ENCODE results near the gene SIRT6. TPM values are rescaled to one million over a fixed set of nuclear protein-coding genes. Genes with fewer than 3 reads are reported as not detected.
"Not testable (repeated sequence)": the region's sequence is repeated elsewhere in the genome, so short reads cannot be mapped to it uniquely, and the experiment has no call there.

SIRT6 gene
- total and polyA plus RNA-seq, 5 donors = 11.2 to 16.6 (median 13.9) TPM

- H3K9me3 ChIP-seq (ENCODE audit: control insufficient read depth, low read length); ATAC-seq; H3K4me1 ChIP-seq (ENCODE audit: control insufficient read depth, insufficient read depth, low read length); DNase-seq; H3K27me3 ChIP-seq (ENCODE audit: control insufficient read depth, insufficient read depth); H3K27ac ChIP-seq (ENCODE audit: low read length); H3K4me3 ChIP-seq (ENCODE audit: low read length); intact Hi-C loops (cut with DNase I): not testable (repeated sequence)
- 84% methylated on average over 1 of the region's 1 CpG for WGBS
These were observed 36.2 kb upstream of the SIRT6 start for GRCh38 chr19:4218523-4218922.

- H3K4me1 ChIP-seq (ENCODE audit: control insufficient read depth, insufficient read depth, low read length) = no peaks in the 10 kb centered on the region
- no peak overlapping the region for H3K4me3 ChIP-seq (ENCODE audit: low read length)
- intact Hi-C loops (cut with DNase I) = no loop called here
- H3K27me3 ChIP-seq (ENCODE audit: control insufficient read depth, insufficient read depth) = no peaks in the 10 kb centered on the region
- no peak overlapping the region for H3K27ac ChIP-seq (ENCODE audit: low read length)
- ATAC-seq = peak in 1 of 2 donors; percentile 20
- no peaks in the 10 kb centered on the region for H3K9me3 ChIP-seq (ENCODE audit: control insufficient read depth, low read length)
- DNase-seq = peak in 1 of 3 donors; percentile 46
- 95% methylated on average over 81 of the region's 81 CpGs for WGBS
These were observed 35.3 kb upstream of the SIRT6 start for GRCh38 chr19:4217429-4218264.

- DNase-seq = peak in 1 of 3 donors; percentile 8
- no peaks in the 10 kb centered on the region for H3K27me3 ChIP-seq (ENCODE audit: control insufficient read depth, insufficient read depth)
- no peaks in the 10 kb centered on the region for H3K4me1 ChIP-seq (ENCODE audit: control insufficient read depth, insufficient read depth, low read length)
- no peaks in the 10 kb centered on the region for H3K9me3 ChIP-seq (ENCODE audit: control insufficient read depth, low read length)
- no peak overlapping the region for H3K4me3 ChIP-seq (ENCODE audit: low read length)
- ATAC-seq = no peak
- WGBS = 81% methylated on average over 6 of the region's 6 CpGs
- intact Hi-C loops (cut with DNase I) = no loop called here
- H3K27ac ChIP-seq (ENCODE audit: low read length) = no peak overlapping the region
These were observed 34.5 kb upstream of the SIRT6 start for GRCh38 chr19:4216846-4217245.

- Histone ChIP-seq H3K9me3 (ENCODE audit: control insufficient read depth, low read length) (no peaks in the 10 kb centered on the region), H3K4me3 (ENCODE audit: low read length) (no peak overlapping the region), H3K4me1 (ENCODE audit: control insufficient read depth, insufficient read depth, low read length) (no peaks in the 10 kb centered on the region), H3K27me3 (ENCODE audit: control insufficient read depth, insufficient read depth) (no peaks in the 10 kb centered on the region), H3K27ac (ENCODE audit: low read length) (no peak overlapping the region)
- 62% methylated on average over 10 of the region's 10 CpGs for WGBS
- ATAC-seq = no peak
- intact Hi-C loops (cut with DNase I) = no loop called here
- DNase-seq = peak in 1 of 3 donors; percentile 8
These were observed 33.4 kb upstream of the SIRT6 start for GRCh38 chr19:4215807-4216206.

- intact Hi-C loops (cut with DNase I) = no loop called here
- no peak for DNase-seq
These were observed 30.8 kb upstream of the SIRT6 start for GRCh38 chr19:4213116-4213515.

GRCh38 chr19:4210166-4210731, 27.9 kb upstream of the SIRT6 start:
- intact Hi-C loops (cut with DNase I) = no loop called here
- no peaks in the 10 kb centered on the region for H3K9me3 ChIP-seq (ENCODE audit: control insufficient read depth, low read length)
- H3K4me3 ChIP-seq (ENCODE audit: low read length) = no peak overlapping the region
- no peaks in the 10 kb centered on the region for H3K4me1 ChIP-seq (ENCODE audit: control insufficient read depth, insufficient read depth, low read length)
- ATAC-seq = peak in 1 of 2 donors; percentile 38
- peak in 1 of 3 donors; percentile 46 for DNase-seq
- WGBS = 77% methylated on average over 15 of the region's 15 CpGs
- no peak overlapping the region for H3K27ac ChIP-seq (ENCODE audit: low read length)
- no peaks in the 10 kb centered on the region for H3K27me3 ChIP-seq (ENCODE audit: control insufficient read depth, insufficient read depth)

More at GRCh38 chr19:4213116-4213515, 30.8 kb upstream of the SIRT6 start:
- Histone ChIP-seq H3K4me3 (ENCODE audit: low read length) (no peak overlapping the region), H3K27me3 (ENCODE audit: control insufficient read depth, insufficient read depth) (no peaks in the 10 kb centered on the region), H3K4me1 (ENCODE audit: control insufficient read depth, insufficient read depth, low read length) (no peaks in the 10 kb centered on the region), H3K27ac (ENCODE audit: low read length) (no peak overlapping the region), H3K9me3 (ENCODE audit: control insufficient read depth, low read length) (no peaks in the 10 kb centered on the region)
- ATAC-seq = no peak
- 80% methylated on average over 3 of the region's 3 CpGs for WGBS

GRCh38 chr19:4208385-4209094, 26.2 kb upstream of the SIRT6 start:
- Histone ChIP-seq H3K9me3 (ENCODE audit: control insufficient read depth, low read length) (no peaks in the 10 kb centered on the region), H3K27ac (ENCODE audit: low read length) (no peak overlapping the region), H3K4me3 (ENCODE audit: low read length) (no peak overlapping the region), H3K4me1 (ENCODE audit: control insufficient read depth, insufficient read depth, low read length) (no peaks in the 10 kb centered on the region), H3K27me3 (ENCODE audit: control insufficient read depth, insufficient read depth) (no peaks in the 10 kb centered on the region)
- intact Hi-C loops (cut with DNase I) = loop anchor here in 1 of 4 donors (10.0 kb wide), 1 partner anchor 64 kb away; no protein-coding TSS in a partner anchor
- 79% methylated on average over 13 of the region's 13 CpGs for WGBS
- ATAC-seq = no peak
- DNase-seq = peak in 1 of 3 donors; percentile 21

- intact Hi-C loops (cut with DNase I) = loop anchor here in 1 of 4 donors (10.0 kb wide), 1 partner anchor 62 kb away; no protein-coding TSS in a partner anchor
- H3K27me3 ChIP-seq (ENCODE audit: control insufficient read depth, insufficient read depth) = no peaks in the 10 kb centered on the region
- WGBS = 81% methylated on average over 10 of the region's 10 CpGs
- H3K4me1 ChIP-seq (ENCODE audit: control insufficient read depth, insufficient read depth, low read length) = no peaks in the 10 kb centered on the region
- no peaks in the 10 kb centered on the region for H3K9me3 ChIP-seq (ENCODE audit: control insufficient read depth, low read length)
- no peak overlapping the region for H3K4me3 ChIP-seq (ENCODE audit: low read length)
- ATAC-seq = no peak
- DNase-seq = no peak
- H3K27ac ChIP-seq (ENCODE audit: low read length) = no peak overlapping the region
These were observed 24.6 kb upstream of the SIRT6 start for GRCh38 chr19:4206818-4207484.

GRCh38 chr19:4201798-4202197, 19.4 kb upstream of the SIRT6 start:
- Histone ChIP-seq H3K9me3 (ENCODE audit: control insufficient read depth, low read length) (no peaks in the 10 kb centered on the region), H3K4me1 (ENCODE audit: control insufficient read depth, insufficient read depth, low read length) (no peaks in the 10 kb centered on the region), H3K27ac (ENCODE audit: low read length) (no peak overlapping the region), H3K4me3 (ENCODE audit: low read length) (no peak overlapping the region), H3K27me3 (ENCODE audit: control insufficient read depth, insufficient read depth) (no peaks in the 10 kb centered on the region)
- ATAC-seq (no peak), DNase-seq (peak in 1 of 3 donors; percentile 13)
- 88% methylated on average over 4 of the region's 4 CpGs for WGBS
- intact Hi-C loops (cut with DNase I) = loop anchor here in 1 of 4 donors (5.0 to 10.0 kb wide), 2 partner anchors 57 to 214 kb away; partner anchors contain the start of gene EEF2

GRCh38 chr19:4200940-4201542, 18.7 kb upstream of the SIRT6 start:
- H3K4me3 ChIP-seq (ENCODE audit: low read length) = no peak overlapping the region
- H3K4me1 ChIP-seq (ENCODE audit: control insufficient read depth, insufficient read depth, low read length) = no peaks in the 10 kb centered on the region
- no peak overlapping the region for H3K27ac ChIP-seq (ENCODE audit: low read length)
- no peaks in the 10 kb centered on the region for H3K27me3 ChIP-seq (ENCODE audit: control insufficient read depth, insufficient read depth)
- intact Hi-C loops (cut with DNase I) = loop anchor here in 1 of 4 donors (5.0 to 10.0 kb wide), 2 partner anchors 56 to 214 kb away; partner anchors contain the start of gene EEF2
- 78% methylated on average over 2 of the region's 2 CpGs for WGBS
- H3K9me3 ChIP-seq (ENCODE audit: control insufficient read depth, low read length) = no peaks in the 10 kb centered on the region
- ATAC-seq (no peak), DNase-seq (no peak)

Data from right cardiac atrium (tissue), 5 donors.